Stimulated activated naive CD8-positive, alpha-beta T cell treated with anti-CD3 and anti-CD28 coated beads, Interleukin-15, amount 100 ng/mL, for 72 hours (primary cell): Measurements from ENCODE around the gene TMIGD2.
"Not testable (repeated sequence)": the region's sequence is repeated elsewhere in the genome, so short reads cannot be mapped to it uniquely, and the experiment has no call there.

ENCODE experiments used
- ATAC-seq: fragments of 150-1000 bp; cut with Tn5 transposase; 2 replicates; pipeline ENCODE4 v1.10.0; 2021; ENCODE audit warnings: mild to moderate bottlenecking, moderate library complexity
- DNase-seq, 2 donors: peaks; one replicate each; pipeline ENCODE4 v3.0.0; 2021 to 2022
- H3K27ac Mint-ChIP-seq, 2 donors: one replicate each; pipeline ENCODE4 v1.8.0; 2022; ENCODE audit warnings: mild to moderate bottlenecking in 2 of 2, mixed read lengths in 2 of 2, moderate library complexity in 2 of 2
- H3K27me3 Mint-ChIP-seq: one replicate; pipeline ENCODE4 v1.8.0; 2022; ENCODE audit warnings: mixed read lengths
- H3K4me1 Mint-ChIP-seq: one replicate; pipeline ENCODE4 v1.8.0; 2022; ENCODE audit warnings: mild to moderate bottlenecking, mixed read lengths
- H3K4me3 Mint-ChIP-seq, 2 donors: one replicate each; pipeline ENCODE4 v1.8.0; 2022; ENCODE audit warnings: mild to moderate bottlenecking in 2 of 2, mixed read lengths in 2 of 2, moderate library complexity in 1 of 2
- H3K9me3 Mint-ChIP-seq, 2 donors: one replicate each; pipeline ENCODE4 v1.8.0; 2022; ENCODE audit warnings: mixed read lengths in 2 of 2

The TMIGD2 gene, protein sequence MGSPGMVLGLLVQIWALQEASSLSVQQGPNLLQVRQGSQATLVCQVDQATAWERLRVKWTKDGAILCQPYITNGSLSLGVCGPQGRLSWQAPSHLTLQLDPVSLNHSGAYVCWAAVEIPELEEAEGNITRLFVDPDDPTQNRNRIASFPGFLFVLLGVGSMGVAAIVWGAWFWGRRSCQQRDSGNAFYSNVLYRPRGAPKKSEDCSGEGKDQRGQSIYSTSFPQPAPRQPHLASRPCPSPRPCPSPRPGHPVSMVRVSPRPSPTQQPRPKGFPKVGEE

DNA sequence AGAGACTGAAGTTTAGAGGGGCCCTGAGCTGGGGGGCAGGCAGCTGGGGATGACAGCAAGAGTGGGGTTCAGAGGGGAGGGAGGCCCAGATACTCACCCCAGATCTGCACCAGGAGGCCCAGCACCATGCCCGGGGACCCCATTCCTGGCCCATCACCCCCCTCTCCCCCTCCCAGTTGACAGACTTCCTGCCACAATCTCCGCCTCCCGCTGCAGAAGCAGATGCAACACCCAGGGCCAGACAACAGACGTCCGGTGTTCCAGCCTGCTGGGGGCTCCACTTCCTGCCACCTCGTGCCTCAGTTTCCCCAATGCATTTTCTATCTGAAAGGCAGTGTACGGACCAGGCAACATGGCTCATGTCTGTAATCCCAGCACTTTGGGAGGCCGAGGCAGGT is at the start of gene TMIGD2:
Gene TMIGD2, minus strand, starts transcription at position 147 of the 398 bp plus-strand sequence. Its CDS starts 4 bp downstream, at position 143.
- Mint-ChIP-seq H3K4me3 (peak within 1 kb of the TSS; percentile 83 to 88), H3K27ac (peak within 1 kb of the TSS; percentile 50 to 91), H3K4me1 (peaks cover 72% of the 10 kb centered on the region), H3K9me3 (no peaks in the 10 kb centered on the region), H3K27me3 (no peaks in the 10 kb centered on the region)
- DNase-seq (peak in 1 of 2 donors; percentile 38), ATAC-seq (peak; percentile 31)

DNA sequence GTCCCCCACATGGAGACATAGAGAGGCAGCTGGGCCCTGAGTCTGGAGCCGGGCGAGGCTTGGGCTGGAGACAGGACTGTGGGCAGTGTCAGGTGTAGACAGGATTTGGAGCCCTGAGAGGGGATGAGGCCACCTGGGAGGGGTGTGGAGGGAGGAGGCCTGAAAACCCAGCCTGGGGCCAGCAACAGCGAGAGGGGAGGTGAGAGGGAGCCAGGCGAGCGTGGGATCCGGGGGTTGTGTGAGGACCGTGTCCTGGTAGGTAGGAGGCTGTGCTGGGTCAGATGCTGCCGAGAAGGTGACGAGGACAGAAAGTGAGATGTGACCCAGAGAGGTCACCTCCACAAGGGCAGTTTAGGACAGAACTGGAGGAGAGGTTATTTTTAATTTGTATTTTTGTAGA is 48.5 kb upstream of the TMIGD2 start:
- ATAC-seq (peak; percentile 19), DNase-seq (no peak)
- peak overlapping the region in 1 of 2 donors; percentile 21 for H3K27ac Mint-ChIP-seq
- no peaks in the 10 kb centered on the region for H3K27me3 Mint-ChIP-seq
- no peak overlapping the region for H3K4me3 Mint-ChIP-seq
- no peaks in the 10 kb centered on the region for H3K9me3 Mint-ChIP-seq
- peaks cover 8% of the 10 kb centered on the region for H3K4me1 Mint-ChIP-seq

DNA sequence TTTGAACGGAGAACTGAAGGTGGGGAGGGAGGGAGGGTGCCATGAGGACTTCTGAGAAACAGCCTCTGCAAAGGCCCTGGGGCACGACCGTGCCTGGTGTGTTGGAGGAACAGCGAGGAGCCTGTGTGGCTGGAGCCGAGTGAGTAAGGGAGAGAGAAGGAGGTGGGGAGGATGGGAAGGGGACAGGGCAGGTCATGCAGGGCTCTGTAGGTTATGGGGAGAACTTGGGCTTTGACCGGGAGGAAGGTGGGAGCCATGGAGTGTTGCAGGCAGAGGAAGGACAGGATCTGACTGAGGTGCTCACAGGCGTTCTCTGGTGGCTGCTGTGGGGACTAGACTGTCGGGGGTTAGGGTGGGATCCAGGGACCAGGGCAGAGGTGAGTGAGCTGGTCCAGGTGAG is 47.9 kb upstream of the TMIGD2 start:
- ATAC-seq: no peak

DNA sequence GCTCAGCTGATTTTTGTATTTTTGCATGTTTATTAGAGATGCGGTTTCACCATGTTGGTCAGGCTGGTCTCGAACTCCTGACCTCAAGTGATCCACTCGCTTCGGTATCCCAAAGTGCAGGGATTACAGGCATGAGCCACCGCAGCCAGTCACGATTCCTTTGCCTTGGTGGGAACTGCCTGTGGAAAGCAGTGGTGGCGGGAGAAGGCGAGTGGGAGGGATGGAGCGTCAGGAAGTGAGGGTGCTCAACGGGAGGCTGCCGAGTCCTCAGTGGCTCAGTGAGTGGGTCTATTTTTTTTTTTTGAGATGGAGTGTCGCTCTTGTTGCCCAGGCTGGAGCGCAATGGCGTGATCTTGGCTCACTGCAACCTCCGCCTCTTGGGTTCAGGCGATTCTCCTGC is 47.0 kb upstream of the TMIGD2 start:
- H3K4me3 Mint-ChIP-seq, H3K9me3 Mint-ChIP-seq, ATAC-seq, DNase-seq, H3K27me3 Mint-ChIP-seq: not testable (repeated sequence)
- peaks cover 15% of the 10 kb centered on the region for H3K4me1 Mint-ChIP-seq
- peak overlapping the region in 1 of 2 donors; percentile 19 for H3K27ac Mint-ChIP-seq

More for the DNA sequence above, 47.9 kb upstream of the TMIGD2 start:
- no peak overlapping the region for H3K4me3 Mint-ChIP-seq
- H3K27me3 Mint-ChIP-seq: no peaks in the 10 kb centered on the region
- no peak for DNase-seq
- no peaks in the 10 kb centered on the region for H3K9me3 Mint-ChIP-seq
- H3K27ac Mint-ChIP-seq: peak overlapping the region in 1 of 2 donors; percentile 90
- H3K4me1 Mint-ChIP-seq: peaks cover 14% of the 10 kb centered on the region

DNA sequence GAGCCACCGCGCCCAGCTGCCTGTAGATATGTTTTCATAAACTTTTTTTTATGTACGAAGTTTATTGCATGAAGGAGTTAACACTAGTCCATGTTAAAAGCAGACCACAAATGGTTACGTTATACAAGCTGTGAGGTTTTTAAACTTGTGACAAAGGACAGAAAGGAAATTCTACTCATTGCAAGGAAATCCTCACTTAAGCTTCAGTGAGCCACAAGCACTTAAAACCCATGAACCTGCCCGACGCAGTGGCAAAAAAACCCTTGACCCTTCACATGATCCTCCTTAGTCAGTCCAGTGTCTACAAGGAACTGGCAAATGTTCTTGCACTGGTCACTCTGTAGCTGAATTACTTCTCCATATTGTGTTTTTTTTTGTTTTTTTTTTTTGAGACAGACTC is 45.3 kb upstream of the TMIGD2 start:
- ATAC-seq: no peak

DNA sequence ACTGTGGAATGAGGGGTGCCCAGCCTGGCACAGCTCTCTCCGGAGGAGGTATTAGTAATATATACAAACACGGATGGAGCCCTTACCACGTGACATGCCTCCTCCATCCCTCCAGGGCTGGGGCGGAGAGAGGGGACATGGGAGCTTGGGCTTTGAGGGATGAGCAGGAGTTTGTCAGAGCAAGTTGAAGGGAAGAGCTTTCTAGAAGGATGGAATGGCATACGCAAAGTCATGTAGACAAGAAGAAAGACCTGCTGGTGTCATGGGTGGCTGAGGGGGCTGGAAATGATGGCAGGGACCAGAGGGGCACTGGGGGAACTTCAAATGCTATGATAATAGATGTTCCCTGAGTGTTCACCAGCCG is 43.8 kb upstream of the TMIGD2 start:
- no peak overlapping the region for H3K27ac Mint-ChIP-seq
- ATAC-seq (no peak), DNase-seq (no peak)
- H3K27me3 Mint-ChIP-seq: no peaks in the 10 kb centered on the region
- no peak overlapping the region for H3K4me3 Mint-ChIP-seq
- no peaks in the 10 kb centered on the region for H3K9me3 Mint-ChIP-seq
- H3K4me1 Mint-ChIP-seq: peaks cover 30% of the 10 kb centered on the region

More for the DNA sequence above, 45.3 kb upstream of the TMIGD2 start:
- H3K27me3 Mint-ChIP-seq: no peaks in the 10 kb centered on the region
- no peak for DNase-seq
- no peak overlapping the region for H3K27ac Mint-ChIP-seq
- H3K4me1 Mint-ChIP-seq: peaks cover 21% of the 10 kb centered on the region
- H3K4me3 Mint-ChIP-seq: no peak overlapping the region
- no peaks in the 10 kb centered on the region for H3K9me3 Mint-ChIP-seq

DNA sequence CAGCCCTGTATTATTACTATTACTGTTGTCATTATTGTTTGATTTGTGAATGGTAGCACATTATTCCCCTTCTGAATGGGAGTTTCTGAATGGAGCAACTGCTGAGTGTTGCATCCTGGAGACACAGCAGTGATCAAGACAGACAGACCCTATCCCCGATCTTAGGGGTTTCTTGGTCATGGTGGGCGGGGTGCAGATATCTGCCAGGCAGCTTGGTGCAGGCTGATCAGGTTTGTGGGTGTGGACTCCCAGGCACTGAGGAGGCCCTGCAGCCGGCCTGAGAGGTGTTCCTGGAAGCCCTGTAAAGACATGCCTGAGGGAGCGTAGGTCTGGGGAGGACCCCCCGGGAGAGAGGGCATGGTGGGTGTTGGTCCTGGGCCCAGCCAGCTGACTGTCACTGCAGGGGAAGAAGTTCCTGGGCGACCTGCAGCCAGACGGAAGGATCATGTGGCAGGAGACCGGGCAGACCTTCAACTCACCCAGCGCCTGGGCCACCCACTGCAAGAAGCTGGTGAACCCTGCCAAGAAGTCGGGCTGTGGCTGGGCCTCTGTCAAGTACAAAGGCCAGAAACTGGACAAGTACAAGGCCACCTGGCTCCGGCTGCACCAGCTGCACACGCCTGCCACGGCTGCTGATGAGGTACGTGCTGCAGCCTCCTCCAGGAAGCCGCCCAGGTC is 43.3 kb upstream of the TMIGD2 start:
- H3K4me3 Mint-ChIP-seq: peak overlapping the region in 1 of 2 donors; percentile 1
- DNase-seq (no peak), ATAC-seq (no peak)
- peaks cover 27% of the 10 kb centered on the region for H3K4me1 Mint-ChIP-seq
- H3K9me3 Mint-ChIP-seq: no peaks in the 10 kb centered on the region
- H3K27me3 Mint-ChIP-seq: no peaks in the 10 kb centered on the region
- H3K27ac Mint-ChIP-seq: no peak overlapping the region

DNA sequence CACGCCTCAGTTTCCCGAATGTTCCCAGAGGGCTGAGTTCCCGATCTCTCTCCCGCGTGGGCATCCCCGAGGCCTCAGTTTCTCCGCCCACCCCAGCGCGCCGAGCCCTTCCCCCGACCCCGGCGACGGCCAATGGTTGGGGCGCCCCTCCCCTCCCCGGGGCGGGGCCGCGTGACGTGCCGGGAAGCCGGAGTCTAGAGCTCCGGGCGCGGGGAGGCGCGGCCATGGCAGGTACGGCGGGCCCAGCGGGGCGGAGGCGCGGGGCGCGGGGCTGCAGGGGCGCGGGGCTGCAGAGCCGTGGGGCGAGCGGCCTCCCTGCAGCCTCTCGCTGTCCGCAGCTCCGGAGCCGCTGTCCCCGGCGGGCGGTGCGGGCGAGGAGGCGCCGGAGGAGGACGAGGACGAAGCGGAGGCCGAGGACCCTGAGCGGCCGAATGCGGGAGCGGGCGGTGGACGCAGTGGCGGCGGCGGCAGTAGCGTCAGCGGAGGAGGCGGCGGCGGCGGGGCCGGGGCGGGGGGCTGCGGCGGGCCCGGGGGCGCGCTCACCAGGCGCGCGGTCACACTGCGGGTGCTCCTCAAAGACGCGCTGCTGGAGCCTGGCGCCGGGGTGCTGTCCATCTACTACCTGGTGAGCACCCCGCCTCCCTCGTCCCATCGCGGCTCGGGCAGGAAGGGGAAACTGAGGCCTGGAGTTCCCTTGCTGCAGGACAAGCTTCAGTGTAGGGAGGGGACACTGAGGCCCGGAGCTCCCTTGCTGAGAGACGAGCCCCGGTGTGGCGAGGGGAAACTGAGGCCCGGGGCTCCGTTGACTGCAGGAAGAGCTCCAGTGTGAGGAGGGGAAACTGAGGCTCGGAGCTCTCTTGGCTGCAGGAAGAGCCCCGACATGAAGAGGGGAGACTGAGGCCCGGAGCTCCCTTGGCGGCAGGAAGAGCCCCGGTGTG is 41.5 kb upstream of the TMIGD2 start, which contains the start of gene MPND:
Gene MPND, plus strand, starts transcription at position 193 of the 938 bp plus-strand sequence. Its CDS starts 32 bp downstream, at position 225.
- peak within 1 kb of the TSS; percentile 87 to 92 for H3K27ac Mint-ChIP-seq
- DNase-seq: peak; percentile 91 to 94
- H3K4me3 Mint-ChIP-seq: peak within 1 kb of the TSS; percentile 87 to 98
- H3K27me3 Mint-ChIP-seq: no peaks in the 10 kb centered on the region
- peaks cover 34% of the 10 kb centered on the region for H3K4me1 Mint-ChIP-seq
- no peaks in the 10 kb centered on the region for H3K9me3 Mint-ChIP-seq
- ATAC-seq: peak; percentile 81

DNA sequence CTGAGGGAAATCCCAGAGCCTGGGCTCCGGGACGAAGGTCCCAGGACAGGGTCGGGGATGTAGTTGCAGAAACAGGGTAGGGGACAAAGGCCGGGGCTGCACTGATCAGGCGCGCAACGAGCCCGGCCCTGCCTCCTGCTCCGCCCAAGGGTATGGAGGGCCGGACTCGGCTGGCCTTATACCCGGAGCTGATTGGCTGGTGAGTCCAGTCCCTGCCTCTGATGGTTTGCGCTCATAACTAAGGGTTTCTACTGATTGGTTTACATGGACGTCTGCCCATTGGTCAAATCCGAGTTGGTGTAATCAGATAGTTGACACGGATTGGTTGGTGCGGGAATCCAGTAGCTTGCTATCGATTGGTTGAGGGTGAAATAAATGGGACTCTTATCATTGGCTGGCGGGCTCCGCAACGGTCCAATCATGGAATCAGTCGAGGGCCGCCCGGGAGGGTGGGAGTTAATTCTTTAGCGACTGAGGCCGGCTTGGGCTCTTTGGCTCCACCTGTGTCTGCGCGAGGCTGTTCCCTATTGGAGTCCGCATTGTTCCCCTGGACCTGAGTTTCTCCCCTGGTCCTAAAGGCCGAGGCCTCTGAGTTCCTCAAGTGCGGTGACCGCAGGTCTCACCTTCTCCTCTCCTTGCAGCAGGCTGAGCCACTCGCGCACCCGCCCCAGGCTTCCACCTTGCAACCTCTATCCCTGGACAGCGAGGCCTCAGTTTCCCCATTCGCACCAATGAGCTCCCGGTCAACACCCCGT is 40.6 kb upstream of the TMIGD2 start:
- Mint-ChIP-seq H3K27me3 (no peaks in the 10 kb centered on the region), H3K4me3 (peak overlapping the region; percentile 87 to 98), H3K9me3 (no peaks in the 10 kb centered on the region), H3K4me1 (peaks cover 42% of the 10 kb centered on the region), H3K27ac (peak overlapping the region; percentile 87 to 92)
- peak; percentile 94 for ATAC-seq
- DNase-seq: peak; percentile 93 to 97

DNA sequence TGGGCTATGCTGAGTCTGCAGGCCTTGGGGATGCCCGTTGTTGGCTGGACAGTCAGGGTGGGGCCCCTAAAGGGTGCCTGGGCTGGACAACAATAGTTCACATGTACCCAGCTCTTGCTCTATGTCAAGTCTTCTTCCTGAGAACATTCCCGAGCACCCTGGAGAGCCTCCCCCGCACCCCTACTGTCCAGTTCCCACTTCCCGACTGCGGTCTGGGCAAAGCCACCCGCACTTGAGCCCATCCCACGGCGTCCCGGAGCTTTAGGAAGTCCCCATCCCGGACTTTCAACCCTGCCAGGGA is 40.1 kb upstream of the TMIGD2 start:
- DNase-seq (no peak), ATAC-seq (no peak)
- no peaks in the 10 kb centered on the region for H3K27me3 Mint-ChIP-seq
- H3K27ac Mint-ChIP-seq: peak overlapping the region; percentile 67 to 73
- peak overlapping the region; percentile 87 to 98 for H3K4me3 Mint-ChIP-seq
- H3K9me3 Mint-ChIP-seq: no peaks in the 10 kb centered on the region
- peaks cover 45% of the 10 kb centered on the region for H3K4me1 Mint-ChIP-seq

DNA sequence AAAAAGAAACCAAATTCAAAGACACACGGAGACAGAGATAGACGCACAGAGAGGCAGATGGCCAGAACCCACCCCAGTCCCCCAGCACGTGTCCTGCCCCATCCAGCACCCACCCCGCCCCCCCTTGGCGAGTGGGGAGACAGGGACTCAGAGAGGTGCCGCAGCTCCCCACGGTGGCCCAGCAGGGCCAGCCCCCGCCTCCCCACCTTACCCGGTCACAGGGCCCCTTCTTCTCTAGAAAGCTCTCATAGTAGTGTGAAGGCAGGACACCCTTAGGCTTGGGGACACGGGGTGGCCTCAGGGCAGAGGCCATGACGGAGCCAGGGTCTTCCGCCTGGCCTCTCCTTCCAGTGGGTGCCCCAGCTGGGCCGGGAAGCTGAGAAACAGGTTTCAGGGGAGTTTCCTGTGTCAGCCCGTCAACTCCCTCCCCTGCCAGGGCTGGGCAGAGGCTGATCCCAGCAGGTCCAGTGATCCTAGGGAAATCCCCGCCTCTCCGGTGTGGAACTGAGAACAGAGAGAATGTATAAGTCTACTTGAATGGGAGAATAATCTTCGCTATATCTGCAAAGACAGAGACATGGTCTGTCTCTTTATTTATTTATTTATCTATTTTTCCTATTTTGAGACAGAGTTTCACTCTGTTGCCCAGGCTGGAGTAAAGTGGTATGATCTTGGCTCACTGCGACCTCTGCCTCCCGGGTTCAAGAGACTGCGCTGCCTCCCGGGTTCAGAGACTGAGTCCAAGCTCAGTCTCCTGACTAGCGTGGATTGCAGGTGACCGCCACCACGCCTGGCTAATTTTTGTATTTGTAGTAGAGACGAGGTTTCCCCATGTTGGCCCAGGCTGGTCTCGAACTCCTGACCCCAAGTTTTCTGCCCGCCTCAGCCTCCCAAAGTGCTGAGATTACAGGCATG is 36.5 kb upstream of the TMIGD2 start, which contains the start of gene STAP2:
Gene STAP2, minus strand, starts transcription at position 387 of the 915 bp plus-strand sequence. Its CDS starts 74 bp downstream, at position 313.
- Mint-ChIP-seq H3K4me1 (peaks cover 31% of the 10 kb centered on the region), H3K27ac (peak within 1 kb of the TSS; percentile 92 to 98), H3K4me3 (peak within 1 kb of the TSS; percentile 90 to 96), H3K27me3 (no peaks in the 10 kb centered on the region), H3K9me3 (peaks cover 15 to 19% of the 10 kb centered on the region in 2 donors)
- ATAC-seq (no peak), DNase-seq (peak in 1 of 2 donors; percentile 26)

DNA sequence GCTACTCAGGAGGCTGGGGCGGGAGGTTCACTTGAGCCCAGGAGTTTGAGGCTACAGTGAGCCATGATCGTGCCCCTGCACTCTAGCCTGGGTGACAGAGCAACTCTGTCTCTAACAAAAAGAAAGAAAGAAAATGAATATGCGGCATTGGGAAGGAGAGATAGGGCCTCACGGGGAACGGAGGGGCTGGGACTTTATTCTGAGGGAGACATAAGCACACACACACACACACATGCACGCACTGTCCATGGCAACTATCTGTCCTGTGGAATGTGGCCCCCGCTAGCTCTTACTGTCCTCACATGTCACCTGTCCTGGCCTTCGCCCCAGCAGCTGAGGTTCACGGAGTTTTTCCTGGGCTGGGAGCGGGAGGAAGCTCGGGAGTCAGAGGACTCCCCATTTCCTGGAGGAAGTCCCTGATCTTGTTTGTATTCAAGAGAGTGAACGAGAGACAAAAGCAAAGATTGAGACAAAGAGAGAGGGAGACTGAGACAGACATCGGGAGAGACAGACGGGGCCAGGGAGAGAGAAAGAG is 35.8 kb upstream of the TMIGD2 start:
- H3K4me1 Mint-ChIP-seq: peaks cover 30% of the 10 kb centered on the region
- DNase-seq (no peak), ATAC-seq (no peak)
- H3K27ac Mint-ChIP-seq: peak overlapping the region; percentile 80 to 98
- H3K9me3 Mint-ChIP-seq: peaks cover 15 to 19% of the 10 kb centered on the region in 2 donors
- peak overlapping the region; percentile 90 to 96 for H3K4me3 Mint-ChIP-seq
- no peaks in the 10 kb centered on the region for H3K27me3 Mint-ChIP-seq

DNA sequence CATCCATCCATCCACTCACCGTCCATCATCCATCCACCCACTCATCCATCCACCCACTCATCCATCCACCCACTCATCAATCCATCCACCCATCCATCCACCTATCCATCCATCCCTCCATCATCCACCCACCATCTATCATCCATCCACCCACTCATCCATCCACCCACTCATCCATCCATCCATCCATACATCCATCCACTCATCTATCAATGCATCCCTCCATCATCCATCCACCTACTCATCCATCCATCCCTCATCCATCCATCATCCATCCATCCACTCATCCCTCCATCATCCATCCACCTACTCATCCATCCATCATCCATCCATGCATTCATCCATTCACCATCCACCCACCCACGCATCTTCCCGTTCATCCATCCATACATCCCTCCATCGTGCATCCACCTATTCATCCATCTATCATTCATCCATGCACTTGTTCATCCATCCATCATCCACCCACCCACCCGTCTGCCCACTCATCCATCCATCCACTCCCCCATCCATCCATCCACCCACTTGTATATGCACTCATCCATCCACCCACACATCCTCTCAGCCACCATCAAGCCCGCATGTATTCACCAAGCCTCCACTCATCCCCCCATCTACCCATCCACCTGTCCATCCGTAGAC is 32.9 kb upstream of the TMIGD2 start:
- Mint-ChIP-seq H3K27me3 (no peaks in the 10 kb centered on the region), H3K27ac (no peak overlapping the region), H3K4me3 (no peak overlapping the region), H3K4me1 (peaks cover 25% of the 10 kb centered on the region), H3K9me3 (peaks cover 15 to 19% of the 10 kb centered on the region in 2 donors)
- no peak for DNase-seq
- no peak for ATAC-seq
